Duodenal mucosa (tissue), 2 donors: Measurements from ENCODE around the gene MTUS2.

Experiments used
- H3K27ac ChIP-seq: one replicate; pipeline ENCODE4 v1.7.0; 2013; ENCODE audit warnings: low read depth, low read length
- H3K27me3 ChIP-seq, 2 donors: one replicate each; pipeline ENCODE4 v1.7.0; 2013; ENCODE audit warnings: low read length in 2 of 2, control low read depth in 1 of 2; ENCODE audit not compliant: insufficient read depth in 2 of 2, control insufficient read depth in 1 of 2
- H3K36me3 ChIP-seq, 2 donors: one replicate each; pipeline ENCODE4 v1.7.0; 2013; ENCODE audit warnings: low read length in 2 of 2, control low read depth in 1 of 2; ENCODE audit not compliant: insufficient read depth in 2 of 2, control insufficient read depth in 1 of 2
- H3K4me1 ChIP-seq, 2 donors: one replicate each; pipeline ENCODE4 v1.7.0; 2013; ENCODE audit warnings: low read length in 2 of 2, control low read depth in 1 of 2; ENCODE audit not compliant: insufficient read depth in 2 of 2, control insufficient read depth in 1 of 2
- H3K4me3 ChIP-seq, 2 donors: one replicate each; pipeline ENCODE4 v1.7.0; 2013; ENCODE audit warnings: low read length in 2 of 2, low read depth in 1 of 2
- H3K9ac ChIP-seq, 2 donors: one replicate each; pipeline ENCODE4 v1.7.0; 2013; ENCODE audit warnings: low read length in 2 of 2, low read depth in 1 of 2
- H3K9me3 ChIP-seq, 2 donors: one replicate each; pipeline ENCODE4 v1.7.0; 2013; ENCODE audit warnings: low read length in 2 of 2, control low read depth in 1 of 2; ENCODE audit not compliant: control insufficient read depth in 1 of 2

The MTUS2 gene

GRCh38 chr13:29527511-29527910 lies 707.4 kb downstream of the MTUS2 start:
- Histone ChIP-seq H3K4me1 (no peaks in the 10 kb centered on the region), H3K9me3 (no peaks in the 10 kb centered on the region), H3K36me3 (peaks cover 23 to 66% of the 10 kb centered on the region in 2 donors), H3K9ac (no peak overlapping the region), H3K27me3 (no peaks in the 10 kb centered on the region), H3K27ac (no peak overlapping the region), H3K4me3 (no peak overlapping the region)

GRCh38 chr13:29527916-29528315 lies 707.8 kb downstream of the MTUS2 start:
- Histone ChIP-seq H3K27ac (no peak overlapping the region), H3K4me1 (no peaks in the 10 kb centered on the region), H3K4me3 (no peak overlapping the region), H3K36me3 (peaks cover 23 to 65% of the 10 kb centered on the region in 2 donors), H3K9me3 (no peaks in the 10 kb centered on the region), H3K9ac (no peak overlapping the region), H3K27me3 (no peaks in the 10 kb centered on the region)

GRCh38 chr13:29529754-29530153 lies 709.6 kb downstream of the MTUS2 start:
- Histone ChIP-seq H3K36me3 (peaks cover 23 to 63% of the 10 kb centered on the region in 2 donors), H3K9me3 (no peaks in the 10 kb centered on the region), H3K9ac (no peak overlapping the region), H3K27me3 (no peaks in the 10 kb centered on the region), H3K4me3 (no peak overlapping the region), H3K27ac (no peak overlapping the region), H3K4me1 (no peaks in the 10 kb centered on the region)

- Histone ChIP-seq H3K9ac (no peak overlapping the region), H3K27me3 (no peaks in the 10 kb centered on the region), H3K9me3 (no peaks in the 10 kb centered on the region), H3K36me3 (peaks cover 23 to 63% of the 10 kb centered on the region in 2 donors), H3K27ac (no peak overlapping the region), H3K4me3 (no peak overlapping the region), H3K4me1 (peaks cover 4 to 6% of the 10 kb centered on the region in 2 donors)
Measured at GRCh38 chr13:29530901-29531300, 710.8 kb downstream of the MTUS2 start.

- Histone ChIP-seq H3K9me3 (no peaks in the 10 kb centered on the region), H3K27me3 (no peaks in the 10 kb centered on the region), H3K9ac (no peak overlapping the region), H3K4me1 (peaks cover 10 to 17% of the 10 kb centered on the region in 2 donors), H3K27ac (no peak overlapping the region), H3K4me3 (no peak overlapping the region), H3K36me3 (peaks cover 23 to 56% of the 10 kb centered on the region in 2 donors)
Measured at GRCh38 chr13:29532116-29532515, 712.0 kb downstream of the MTUS2 start.

- no peak overlapping the region for H3K4me3 ChIP-seq
- H3K9ac ChIP-seq = no peak overlapping the region
- H3K4me1 ChIP-seq = peaks cover 14 to 23% of the 10 kb centered on the region in 2 donors
- H3K9me3 ChIP-seq = no peaks in the 10 kb centered on the region
- H3K36me3 ChIP-seq = peaks cover 23 to 49% of the 10 kb centered on the region in 2 donors
- no peak overlapping the region for H3K27ac ChIP-seq
- no peaks in the 10 kb centered on the region for H3K27me3 ChIP-seq
Measured at GRCh38 chr13:29532821-29533220, 712.7 kb downstream of the MTUS2 start.

GRCh38 chr13:29534083-29534482 lies 713.9 kb downstream of the MTUS2 start:
- no peak overlapping the region for H3K27ac ChIP-seq
- no peak overlapping the region for H3K4me3 ChIP-seq
- H3K9me3 ChIP-seq = no peaks in the 10 kb centered on the region
- H3K27me3 ChIP-seq = no peaks in the 10 kb centered on the region
- peaks cover 12 to 36% of the 10 kb centered on the region in 2 donors for H3K36me3 ChIP-seq
- H3K4me1 ChIP-seq = peaks cover 27 to 36% of the 10 kb centered on the region in 2 donors
- no peak overlapping the region for H3K9ac ChIP-seq

- H3K9me3 ChIP-seq = no peaks in the 10 kb centered on the region
- H3K9ac ChIP-seq = no peak overlapping the region
- H3K27ac ChIP-seq = no peak overlapping the region
- H3K4me3 ChIP-seq = peak overlapping the region in 1 of 2 donors; percentile 25
- no peaks in the 10 kb centered on the region for H3K27me3 ChIP-seq
- H3K4me1 ChIP-seq = peaks cover 28 to 41% of the 10 kb centered on the region in 2 donors
- H3K36me3 ChIP-seq = peaks cover 0 to 34% of the 10 kb centered on the region in 2 donors
Measured at GRCh38 chr13:29535663-29536655, 715.8 kb downstream of the MTUS2 start.

- Histone ChIP-seq H3K9me3 (no peaks in the 10 kb centered on the region), H3K27ac (no peak overlapping the region), H3K27me3 (no peaks in the 10 kb centered on the region), H3K36me3 (peaks cover 0 to 31% of the 10 kb centered on the region in 2 donors), H3K9ac (no peak overlapping the region), H3K4me3 (no peak overlapping the region), H3K4me1 (peaks cover 28 to 41% of the 10 kb centered on the region in 2 donors)
Measured at GRCh38 chr13:29536853-29537252, 716.7 kb downstream of the MTUS2 start.
